ENCODE results near the gene FGFR3.
A peak's percentile ranks its signal among the peaks of the same experiment; 100 is the strongest.

FGFR3 gene

DNA sequence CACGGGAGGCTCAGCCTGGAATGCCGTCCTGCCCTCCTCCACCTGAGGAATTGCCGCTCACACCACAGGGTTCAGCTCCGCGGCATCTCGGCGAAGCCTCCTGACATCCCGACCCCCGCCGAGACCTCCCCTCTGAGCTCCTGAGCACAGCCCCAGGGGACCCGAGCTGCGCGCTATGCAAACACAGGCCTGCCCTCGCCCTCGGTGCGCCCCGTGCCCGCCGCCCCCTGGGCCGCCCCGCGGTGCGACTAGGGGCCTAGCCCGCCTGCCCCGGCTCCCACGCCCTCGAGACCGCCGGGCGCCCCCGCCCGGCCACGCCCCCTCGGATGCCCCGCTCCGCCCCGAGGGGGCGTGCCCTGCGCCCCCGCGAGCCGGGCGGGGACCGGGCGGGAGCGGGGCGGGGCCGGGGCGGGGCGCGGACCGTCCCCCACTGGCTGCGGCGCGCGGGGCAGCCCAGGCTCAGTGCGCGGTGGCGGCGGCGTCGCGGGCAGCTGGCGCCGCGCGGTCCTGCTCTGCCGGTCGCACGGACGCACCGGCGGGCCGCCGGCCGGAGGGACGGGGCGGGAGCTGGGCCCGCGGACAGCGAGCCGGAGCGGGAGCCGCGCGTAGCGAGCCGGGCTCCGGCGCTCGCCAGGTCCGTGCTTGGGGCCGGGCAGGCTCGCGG lies at the start of gene FGFR3:
FGFR3 (plus strand) TSS at position 462 of the 664 bp plus-strand sequence. CDS start 642 bp downstream, outside the sequence.
- DNase-seq (ENCODE audit: low spot score): peak; percentile 98

DNA sequence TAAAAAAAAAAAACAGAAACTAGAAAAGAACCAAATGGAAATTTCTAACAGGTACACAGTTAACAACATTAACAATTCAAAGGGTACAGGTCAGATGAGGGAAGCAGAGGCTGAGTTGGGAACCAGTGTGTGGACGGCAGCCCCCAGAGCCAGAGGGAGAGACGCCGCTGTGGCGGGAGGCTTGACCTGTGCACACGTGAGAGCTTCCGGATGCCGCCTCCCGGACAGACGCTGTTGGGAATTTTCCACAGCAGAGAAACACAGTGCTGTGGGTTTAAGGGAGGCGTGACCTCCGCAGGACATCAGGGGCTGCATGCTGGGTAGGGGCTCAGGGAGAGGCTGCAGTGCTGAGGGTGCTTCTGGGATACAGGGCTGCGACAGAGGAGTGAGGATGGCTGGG lies 49.5 kb upstream of the FGFR3 start:
- no peak for DNase-seq (ENCODE audit: low spot score)

DNA sequence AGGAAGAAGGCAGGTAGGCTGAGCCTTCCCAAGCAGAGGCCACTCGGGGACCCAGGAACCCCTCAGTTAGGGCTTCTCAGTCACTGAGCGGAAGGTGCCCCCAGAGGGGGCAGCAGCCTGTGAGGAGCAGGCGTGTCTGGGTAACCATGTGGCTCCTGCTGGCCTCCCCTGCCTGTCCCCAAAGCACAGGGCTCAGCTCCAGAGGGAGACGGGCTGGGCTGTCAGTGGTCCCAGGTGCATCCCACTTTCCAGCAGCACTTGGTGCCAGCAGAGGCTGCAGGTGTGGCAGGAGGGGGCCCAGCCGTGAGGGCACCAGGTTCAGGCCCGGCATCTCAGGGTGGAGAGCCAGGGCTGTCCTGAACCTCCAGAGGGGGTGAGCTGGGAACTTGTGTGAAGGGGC lies 49.1 kb upstream of the FGFR3 start:
- DNase-seq (ENCODE audit: low spot score): no peak

DNA sequence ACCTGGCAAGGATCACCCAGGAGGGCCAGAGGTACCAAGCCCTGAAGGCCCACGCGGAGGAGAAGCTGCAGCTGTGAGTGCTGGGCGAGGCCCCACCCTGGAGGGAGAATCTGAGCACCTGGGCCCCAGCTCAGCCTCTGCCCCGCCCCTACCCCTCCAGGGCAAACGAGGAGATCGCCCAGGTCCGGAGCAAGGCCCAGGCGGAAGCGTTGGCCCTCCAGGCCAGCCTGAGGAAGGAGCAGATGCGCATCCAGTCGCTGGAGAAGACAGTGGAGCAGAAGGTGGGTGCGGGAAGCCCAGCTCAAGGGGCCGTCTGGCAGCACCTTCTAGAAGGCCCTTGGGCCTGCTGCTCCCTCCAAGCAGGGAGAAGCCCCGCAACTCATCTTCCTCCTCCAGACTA lies 48.5 kb upstream of the FGFR3 start:
- no peak for DNase-seq (ENCODE audit: low spot score)

DNA sequence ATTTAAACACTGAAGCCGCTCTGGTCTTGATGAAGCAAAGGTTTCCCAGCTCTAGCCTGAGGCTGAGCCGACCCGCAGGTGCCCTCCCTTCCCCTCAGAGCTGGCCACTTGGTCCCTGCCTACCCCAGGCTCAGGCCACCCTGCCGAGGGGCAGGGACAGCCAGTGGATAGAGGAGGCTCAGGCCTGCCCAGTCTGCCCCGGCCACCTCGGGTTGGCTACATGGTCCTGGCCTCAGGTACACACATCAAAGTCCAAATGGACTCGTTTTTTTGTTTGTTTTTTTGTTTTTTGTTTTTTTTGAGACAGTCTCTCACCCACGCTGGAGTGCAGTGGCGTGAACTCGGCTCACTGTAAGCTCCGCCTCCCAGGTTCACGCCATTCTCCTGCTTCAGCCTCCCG lies 47.9 kb upstream of the FGFR3 start:
- DNase-seq (ENCODE audit: low spot score): no peak

DNA sequence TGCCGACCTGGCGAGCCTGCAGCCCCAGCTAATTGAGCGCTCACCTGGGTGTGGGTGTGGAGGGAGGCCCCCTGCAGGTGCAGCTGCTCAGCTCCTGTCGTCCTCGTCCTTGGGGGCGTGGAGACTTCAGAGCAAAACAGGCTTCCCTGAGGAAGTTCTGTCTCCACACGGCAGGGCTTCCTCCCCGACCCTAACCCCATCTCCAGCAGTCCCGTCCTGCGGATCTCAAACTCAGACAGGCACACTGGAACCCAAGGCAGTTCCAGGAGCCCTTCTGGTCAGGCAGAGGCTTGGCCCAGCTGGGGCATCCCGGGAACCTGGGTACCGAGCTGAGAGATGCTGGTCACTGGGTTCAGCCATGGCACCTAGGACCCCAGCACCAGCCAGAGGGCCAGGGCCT lies 47.4 kb upstream of the FGFR3 start:
- no peak for DNase-seq (ENCODE audit: low spot score)

DNA sequence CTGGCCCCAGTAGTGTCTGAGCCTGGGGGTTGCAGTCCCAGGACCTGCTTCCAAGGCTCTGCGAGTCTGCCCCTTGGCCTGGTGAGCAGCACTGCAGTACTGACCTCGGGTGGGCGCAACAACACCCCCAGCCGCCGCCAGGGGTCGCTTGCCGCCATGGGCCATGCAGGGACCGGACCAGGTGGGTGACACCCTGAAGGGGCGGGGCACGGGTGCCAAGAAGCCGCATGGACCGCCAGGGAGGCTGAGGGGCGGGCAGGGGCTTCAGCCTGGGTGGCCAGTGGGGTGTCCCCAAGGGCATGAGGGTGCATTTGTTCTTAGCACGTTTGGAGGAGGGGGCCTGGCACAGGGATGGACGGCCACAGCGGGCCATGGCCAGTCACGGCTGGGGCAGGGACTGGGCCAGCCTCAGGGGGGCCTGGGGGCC lies 46.8 kb upstream of the FGFR3 start:
- peak; percentile 92 for DNase-seq (ENCODE audit: low spot score)

DNA sequence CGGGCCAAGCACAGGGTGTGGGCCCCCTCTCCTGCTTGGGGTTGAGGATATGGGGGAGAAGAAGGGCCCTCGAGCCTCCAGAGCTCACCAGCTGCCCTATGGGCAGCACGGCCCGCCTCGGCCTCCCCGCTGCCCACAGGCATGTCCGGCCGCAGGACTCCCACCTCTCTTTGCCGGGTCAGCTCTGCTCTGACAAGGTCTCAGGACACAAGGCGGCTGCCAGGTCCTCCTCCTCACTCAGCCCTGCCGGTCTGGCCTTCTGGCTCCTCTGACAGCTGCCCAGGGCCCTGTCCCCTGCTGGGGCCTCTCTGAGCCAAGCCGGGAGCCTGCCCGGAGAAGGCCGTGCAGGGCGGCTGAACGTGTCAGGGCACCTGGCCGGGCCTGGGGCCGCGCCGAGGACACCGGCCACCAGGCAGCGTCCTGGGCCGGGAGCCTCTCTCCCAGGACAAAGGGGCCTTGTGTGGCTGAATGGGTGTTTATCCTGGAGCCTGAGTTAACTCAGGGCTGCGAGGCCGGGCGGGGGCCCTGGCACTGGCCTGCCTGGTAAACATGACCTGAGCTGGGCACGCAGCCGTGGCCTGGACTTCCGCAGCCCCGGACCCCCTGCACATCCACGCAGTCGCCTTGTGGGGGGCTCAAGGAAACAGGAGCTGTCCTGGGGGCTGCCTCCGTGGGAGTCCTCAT lies 46.0 kb upstream of the FGFR3 start:
- DNase-seq (ENCODE audit: low spot score): no peak

DNA sequence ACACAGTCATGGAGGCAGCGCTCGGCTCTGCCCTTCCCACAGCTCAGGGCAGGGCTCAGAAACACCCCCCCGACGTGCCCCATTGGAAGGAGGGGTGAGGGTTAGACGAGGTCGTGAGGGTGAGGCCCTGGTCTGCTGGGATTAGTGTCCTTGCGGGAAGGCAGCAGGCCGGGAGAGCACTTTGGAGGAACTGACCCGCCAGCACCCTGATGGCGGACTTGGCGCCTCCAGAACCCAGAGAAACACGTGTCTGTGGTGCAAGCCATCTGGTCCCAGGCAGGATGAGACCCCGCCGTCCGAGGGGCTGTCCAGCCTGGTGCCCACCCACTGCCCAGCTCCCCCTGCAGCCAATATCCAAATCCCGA lies 45.5 kb upstream of the FGFR3 start:
- DNase-seq (ENCODE audit: low spot score): no peak

DNA sequence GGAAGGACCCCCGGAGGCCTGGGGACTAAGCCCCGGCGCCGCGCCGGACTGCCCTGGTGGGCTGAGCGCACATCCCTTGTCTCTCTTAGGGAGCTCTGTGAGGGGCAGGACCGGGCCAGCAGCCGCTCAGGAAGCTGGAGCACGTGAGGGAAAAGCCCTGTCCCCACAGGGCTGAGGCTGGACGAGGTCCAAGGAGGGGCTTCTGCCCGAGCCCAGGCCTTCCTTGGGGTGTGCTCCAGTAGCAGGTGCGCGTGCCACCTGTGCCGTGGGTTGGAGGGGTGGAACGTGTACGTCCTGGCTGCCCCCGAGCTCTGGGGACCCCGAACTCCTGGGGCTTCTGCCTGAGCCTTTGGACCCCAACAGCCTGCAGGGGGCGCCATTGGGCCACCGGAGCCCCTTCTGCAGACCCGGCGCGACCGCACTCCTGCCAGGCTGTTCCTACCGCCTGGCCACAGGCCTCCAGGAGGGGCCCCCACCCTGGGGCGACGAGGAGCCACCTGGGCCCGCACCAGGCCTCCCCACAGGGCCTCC lies 44.6 kb upstream of the FGFR3 start:
- peak; percentile 95 for DNase-seq (ENCODE audit: low spot score)

DNA sequence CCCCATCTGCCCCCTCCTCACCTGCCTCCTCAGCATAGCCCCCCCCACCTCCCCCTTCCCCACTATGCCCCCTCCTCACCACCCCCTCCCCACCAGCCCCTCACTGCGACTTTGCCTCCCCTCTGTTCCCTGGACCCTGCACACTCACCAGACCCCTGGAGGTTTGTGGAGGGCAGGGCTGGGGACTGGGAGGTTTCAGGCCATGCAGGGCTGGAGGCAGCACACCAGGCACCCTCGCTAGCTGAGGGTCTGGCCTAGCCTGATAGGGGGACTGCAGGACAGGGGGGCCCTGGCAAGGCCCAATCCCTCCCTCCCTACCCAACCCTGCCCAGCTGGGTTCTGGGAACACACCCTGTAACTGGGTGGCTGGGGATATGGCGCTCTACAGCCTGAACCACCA lies 43.7 kb upstream of the FGFR3 start:
- no peak for DNase-seq (ENCODE audit: low spot score)

DNA sequence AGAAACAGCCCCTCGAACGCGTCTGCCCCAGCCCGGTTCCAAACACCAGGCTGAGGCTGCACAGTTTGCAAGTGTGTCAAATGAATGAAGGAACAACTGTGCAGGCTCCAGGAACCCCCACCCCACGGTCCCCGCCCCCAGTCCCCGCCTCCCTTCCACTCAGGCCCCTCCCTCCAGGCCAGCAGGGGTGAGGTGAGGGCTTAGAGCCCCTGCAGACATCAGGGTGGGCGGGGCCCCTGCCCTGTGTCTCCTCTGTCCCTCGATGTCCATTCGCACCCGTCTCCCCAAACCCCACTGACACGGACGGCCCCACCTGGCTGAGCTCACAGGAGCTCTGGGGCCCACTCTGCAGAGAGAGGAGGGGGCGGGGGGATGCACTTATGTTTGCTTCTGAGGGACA lies 43.3 kb upstream of the FGFR3 start:
- DNase-seq (ENCODE audit: low spot score): no peak

DNA sequence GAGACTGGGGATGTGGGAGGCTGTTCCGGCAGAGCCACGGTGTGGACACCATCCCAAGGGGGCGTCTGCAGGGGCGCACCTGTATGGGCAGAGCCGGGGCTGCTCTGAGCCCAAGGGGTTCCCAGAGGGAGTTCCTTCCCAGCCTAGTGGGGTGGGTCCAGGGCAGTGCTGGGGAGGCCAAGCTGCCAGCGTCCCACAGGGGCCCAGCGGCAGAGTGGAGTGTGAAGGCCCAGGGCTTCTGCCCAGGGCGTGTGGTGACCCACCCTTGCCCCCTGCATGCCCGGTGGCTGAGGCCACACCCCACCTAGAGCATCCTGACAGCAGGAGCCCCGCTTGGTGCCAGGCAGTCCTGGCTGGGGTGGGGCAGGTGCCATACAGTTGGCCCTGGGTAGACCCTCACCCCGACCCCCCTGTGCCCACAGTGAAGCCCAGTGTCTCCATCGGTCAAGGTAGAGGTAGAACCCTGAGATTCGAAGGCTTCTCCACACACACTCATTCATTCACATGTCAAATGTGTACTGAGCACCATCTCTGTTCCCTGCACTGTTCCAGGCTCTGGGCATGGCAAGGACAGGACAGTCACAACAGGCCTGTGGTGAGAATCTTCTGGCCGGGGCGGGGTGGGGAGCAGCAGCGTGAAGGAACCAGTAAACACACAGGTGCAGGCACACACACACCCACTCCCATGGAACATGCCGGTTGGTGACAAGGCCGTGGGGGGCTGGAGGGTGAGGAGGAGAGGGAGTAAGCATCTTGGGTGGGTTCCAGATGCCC lies 42.5 kb upstream of the FGFR3 start:
- no peak for DNase-seq (ENCODE audit: low spot score)

DNA sequence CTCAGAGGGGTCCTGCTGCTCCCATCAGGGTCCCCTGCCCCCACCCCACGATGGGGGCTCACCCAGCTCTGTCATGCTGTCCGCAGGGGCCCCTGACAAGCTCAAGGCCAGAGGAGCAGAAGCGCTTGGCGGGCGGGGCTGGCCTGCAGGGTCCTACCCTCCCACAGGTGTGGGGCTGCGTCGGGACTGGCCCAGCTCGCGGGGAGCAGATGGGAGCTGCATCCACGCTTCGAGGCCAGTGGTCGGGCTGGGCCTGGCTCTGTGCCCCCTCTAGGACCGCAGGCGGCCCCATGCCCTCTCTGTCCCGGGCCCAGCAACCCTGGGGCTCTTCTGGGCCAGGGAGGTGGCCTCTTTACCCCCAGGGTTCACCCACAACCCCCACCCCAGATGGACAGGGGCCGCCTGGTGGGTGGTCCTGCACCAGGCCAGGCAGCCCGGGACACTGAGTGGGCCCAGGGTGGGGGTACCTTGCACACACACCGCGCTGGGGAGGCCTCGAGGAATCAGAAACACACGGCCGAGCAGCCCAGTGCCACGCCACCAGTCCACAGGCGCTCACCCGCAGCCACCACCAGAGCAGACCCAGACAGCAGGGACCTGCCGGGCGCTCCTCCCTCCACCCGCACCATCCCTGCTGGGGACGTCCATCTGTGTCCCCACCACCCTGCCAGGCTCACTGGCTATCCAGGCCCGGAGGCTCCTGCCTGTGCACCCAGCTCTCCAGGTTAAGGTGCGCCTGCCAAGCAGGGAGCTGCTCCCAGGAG lies 41.8 kb upstream of the FGFR3 start:
- no peak for DNase-seq (ENCODE audit: low spot score)

DNA sequence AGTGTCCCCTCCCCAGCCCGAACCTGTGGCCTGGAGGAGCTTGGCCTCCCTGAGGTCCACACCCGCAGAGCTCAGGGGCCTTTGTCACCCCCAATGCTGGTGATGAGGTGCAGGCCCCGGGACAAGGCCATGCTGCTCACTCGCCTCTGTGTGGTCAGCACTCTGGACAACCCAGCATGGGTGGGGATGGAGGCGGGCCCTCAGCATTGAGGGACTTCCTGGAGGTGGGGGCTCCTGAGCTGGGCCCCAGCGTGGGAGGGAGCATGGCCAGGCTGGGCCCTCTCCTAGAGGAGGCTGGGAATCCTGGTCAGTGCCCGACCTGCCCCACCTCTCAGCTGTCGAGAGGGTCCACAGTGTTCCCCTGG lies 41.2 kb upstream of the FGFR3 start:
- DNase-seq (ENCODE audit: low spot score): no peak

DNA sequence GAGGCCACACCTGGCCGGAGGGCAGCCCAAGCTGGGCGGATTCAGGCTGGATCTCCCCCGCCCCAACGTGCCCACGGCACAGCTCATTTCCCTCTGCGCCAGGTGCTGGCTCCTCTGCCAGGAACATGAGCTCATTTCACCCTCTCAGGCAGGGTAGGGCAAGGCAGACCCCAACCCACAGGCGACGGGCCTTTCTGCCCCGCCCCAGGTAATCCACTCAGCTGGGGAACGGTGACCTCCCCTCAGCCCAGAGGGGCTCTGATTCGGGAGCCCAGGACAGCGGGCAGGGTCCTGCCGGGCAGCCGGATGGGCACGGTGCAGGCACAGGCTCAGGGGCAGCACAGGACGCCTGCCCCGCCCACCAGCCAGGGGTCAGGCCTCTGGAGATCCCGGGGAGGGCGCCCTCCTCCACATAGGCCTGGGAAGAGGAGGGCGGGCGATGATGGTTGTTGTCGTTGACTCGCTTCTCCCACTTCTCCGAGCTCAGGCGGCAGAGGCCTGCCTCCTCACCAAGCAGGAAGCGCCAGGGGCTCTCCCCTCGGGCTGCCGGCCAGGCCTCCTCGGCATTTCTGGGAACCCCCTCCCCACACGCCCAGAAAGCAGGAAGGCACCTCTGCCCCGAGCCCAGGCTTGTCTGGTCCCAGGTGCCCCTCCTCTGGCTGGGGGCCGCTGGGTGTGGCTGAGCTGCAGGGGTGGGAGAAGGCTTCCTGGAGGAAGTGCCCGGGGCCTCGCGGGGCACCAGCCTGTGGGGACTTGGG lies 40.6 kb upstream of the FGFR3 start:
- DNase-seq (ENCODE audit: low spot score): no peak

DNA sequence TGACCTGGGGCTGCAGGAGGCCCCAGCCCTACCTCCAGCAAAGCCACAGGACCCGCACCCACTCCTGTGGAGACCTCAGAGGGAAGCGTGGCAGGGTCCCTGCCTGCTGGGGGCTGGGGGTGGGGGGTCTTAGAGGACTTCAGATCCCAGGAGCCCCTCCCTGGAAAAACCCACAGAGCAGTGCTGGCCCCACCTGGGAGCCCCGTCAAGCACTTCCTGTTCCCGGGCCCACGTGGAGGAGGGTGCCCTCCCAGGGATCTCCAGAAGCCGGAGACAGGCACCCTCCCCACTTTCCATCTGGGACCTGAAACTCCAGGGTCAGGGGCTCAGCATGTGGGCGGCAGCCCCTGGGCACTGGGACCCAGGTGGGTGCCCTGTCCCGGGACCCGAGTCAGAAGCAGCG lies 39.8 kb upstream of the FGFR3 start:
- DNase-seq (ENCODE audit: low spot score): no peak

DNA sequence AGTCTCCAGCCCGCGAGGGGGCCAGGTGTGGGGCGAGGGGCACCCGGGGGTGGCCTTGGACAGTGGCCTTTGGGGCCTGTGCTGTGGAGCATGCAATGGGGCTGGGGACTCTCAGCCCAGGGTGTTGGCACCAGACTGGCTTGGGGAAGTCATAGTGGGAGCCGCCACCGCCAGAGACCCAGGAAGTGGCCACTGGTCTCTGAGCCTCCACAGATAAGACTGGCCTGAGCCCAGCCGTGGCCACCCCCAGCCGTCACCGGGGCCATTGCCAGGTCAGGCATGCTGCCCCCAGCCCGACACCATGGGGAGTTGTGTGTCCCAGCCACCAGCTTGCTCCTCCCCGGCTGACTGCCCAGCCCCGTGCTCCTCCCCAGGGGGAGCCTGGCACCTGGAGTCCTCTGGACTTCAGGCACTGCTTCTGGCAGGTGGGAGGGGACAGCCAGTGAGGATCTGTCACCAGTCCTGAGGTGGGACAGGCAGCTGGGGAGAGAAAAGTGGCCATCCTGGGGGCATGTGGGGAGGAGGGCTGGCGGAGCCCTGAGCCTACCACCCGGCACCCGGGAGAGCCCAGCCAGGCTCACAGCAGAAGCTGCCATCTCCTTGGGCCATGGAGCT lies 39.3 kb upstream of the FGFR3 start:
- DNase-seq (ENCODE audit: low spot score): no peak

DNA sequence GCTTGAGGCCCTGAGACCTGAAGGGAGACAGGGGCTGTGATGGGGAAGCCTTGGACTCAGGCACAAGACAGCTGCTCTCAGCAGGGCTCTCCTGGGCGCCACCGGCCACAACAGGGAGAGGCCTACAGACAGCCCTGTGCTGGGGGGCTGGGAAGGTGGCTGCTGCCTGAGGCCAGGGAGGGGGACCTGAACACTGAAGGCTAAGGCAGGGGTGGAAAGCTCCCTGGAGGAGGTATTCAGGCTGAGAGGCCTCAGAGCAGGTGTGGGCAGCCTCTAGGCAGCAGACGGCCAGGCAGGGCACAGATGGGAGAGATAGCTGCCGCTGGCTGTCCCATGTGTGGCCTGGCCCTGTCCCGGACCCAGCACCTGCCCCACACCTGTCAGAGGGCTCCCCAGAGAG lies 38.8 kb upstream of the FGFR3 start:
- DNase-seq (ENCODE audit: low spot score): no peak

DNA sequence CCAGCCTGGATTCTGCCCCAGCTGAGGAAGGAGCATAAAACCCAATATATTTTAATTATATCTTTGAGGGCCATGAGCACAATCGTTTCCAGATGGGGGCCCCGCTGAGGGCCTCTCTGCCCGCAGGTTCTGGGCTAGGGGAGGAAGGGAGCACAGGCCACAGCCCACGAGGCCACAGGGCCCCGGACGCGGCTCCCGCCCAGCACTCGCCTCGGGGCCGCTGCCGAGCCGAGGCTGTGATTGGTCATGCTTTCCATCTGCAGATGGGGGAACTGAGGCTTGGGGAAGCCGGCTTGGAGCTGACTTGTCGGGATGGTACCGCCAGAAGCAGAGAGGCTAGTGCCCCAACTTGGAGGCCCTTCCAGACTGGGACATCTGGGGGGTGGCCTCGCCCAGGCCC lies 37.8 kb upstream of the FGFR3 start:
- DNase-seq (ENCODE audit: low spot score): no peak

DNA sequence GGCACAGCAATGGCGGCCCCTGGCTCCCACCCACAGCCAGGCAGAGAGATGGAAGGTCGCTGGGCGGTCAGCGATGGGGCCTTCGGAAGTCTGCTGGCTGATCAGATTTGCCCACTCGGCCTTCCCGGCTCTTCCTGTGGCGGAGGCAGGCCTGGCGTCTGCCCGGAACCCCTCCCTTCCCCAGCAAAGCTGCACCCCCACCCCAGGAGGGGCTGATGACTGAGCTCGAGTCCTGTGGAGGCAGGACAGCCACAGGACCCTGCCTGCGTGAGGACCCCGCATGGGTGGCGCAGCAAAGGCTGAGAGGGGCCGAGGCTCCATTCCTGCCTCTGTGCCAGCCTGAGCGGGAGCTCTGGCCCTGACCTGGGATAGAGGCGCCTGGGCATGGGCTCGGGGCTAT lies 37.0 kb upstream of the FGFR3 start:
- no peak for DNase-seq (ENCODE audit: low spot score)

Measured in iPS-NIHi11 (cell line).